NB4 (cell line): ENCODE results near the gene SLC39A11.

Experiments
- POLR2A ChIP-seq: IDR thresholded peaks from 2 replicates; pipeline ENCODE4 v1.6.1; 2011; ENCODE audit warnings: mild to moderate bottlenecking; ENCODE audit not compliant: insufficient read length; ENCODE audit errors: extremely low read depth
- TF ChIP-seq, protein P1 (sequence below): IDR thresholded peaks from one replicate; pipeline ENCODE4 v1.5.1; 2012; ENCODE audit warnings: low read depth, low read length

DNA sequence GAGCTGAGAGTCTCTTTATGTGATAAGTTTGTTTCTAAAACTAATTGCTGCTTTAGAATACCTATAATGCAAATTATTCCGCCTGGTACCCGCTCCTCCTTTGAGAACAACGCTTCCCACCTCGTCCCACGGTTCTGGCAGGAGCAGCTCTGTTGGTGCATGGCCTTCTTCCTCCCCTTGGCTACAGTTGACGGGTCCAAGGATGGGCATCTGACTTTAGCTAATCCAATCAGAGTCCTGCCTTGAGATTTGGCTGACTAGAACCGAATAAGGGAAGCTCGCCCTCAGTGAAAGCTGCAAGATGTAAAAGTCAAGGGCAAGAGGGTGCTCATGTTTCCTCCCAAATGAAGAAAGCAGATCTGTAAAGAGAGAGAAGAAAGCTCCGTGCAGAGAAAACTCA, 481.3 kb downstream of the SLC39A11 start:
- no peak for TF ChIP-seq POLR2A
- TF ChIP-seq, protein P1, sequence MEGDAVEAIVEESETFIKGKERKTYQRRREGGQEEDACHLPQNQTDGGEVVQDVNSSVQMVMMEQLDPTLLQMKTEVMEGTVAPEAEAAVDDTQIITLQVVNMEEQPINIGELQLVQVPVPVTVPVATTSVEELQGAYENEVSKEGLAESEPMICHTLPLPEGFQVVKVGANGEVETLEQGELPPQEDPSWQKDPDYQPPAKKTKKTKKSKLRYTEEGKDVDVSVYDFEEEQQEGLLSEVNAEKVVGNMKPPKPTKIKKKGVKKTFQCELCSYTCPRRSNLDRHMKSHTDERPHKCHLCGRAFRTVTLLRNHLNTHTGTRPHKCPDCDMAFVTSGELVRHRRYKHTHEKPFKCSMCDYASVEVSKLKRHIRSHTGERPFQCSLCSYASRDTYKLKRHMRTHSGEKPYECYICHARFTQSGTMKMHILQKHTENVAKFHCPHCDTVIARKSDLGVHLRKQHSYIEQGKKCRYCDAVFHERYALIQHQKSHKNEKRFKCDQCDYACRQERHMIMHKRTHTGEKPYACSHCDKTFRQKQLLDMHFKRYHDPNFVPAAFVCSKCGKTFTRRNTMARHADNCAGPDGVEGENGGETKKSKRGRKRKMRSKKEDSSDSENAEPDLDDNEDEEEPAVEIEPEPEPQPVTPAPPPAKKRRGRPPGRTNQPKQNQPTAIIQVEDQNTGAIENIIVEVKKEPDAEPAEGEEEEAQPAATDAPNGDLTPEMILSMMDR = no peak
